Activated CD8-positive, alpha-beta memory T cell treated with anti-CD3 and anti-CD28 coated beads, Interleukin-2, amount 50 U/mL, for 4 hours (primary cell): ENCODE data around the gene TTC4.

Experiments used
- DNase-seq: peaks from one replicate; pipeline ENCODE4 v3.0.0-alpha.2; 2020

TTC4 gene

GRCh38 chr1:54706419-54706818, 9.2 kb upstream of the TTC4 start:
- no peak for DNase-seq

DNA sequence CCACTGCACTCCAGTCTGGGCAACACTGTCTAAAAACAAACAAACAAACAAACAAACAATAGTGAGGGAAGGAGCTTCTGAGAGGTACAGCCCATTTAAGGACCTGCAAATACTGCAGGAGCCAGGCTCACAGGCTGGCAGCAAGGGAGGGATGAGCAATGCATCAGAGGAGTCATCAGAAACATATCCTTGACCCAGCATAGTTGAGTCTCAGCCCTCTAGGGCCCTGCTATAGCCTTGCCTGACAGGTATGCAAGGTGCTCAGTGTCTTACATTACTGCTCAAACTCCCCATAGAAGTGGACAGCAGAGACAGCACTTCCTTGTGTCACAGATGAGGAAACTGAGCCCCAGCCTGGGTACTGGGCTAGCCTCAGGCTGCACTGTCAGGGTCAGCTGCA, 7.3 kb upstream of the TTC4 start:
- no peak for DNase-seq

- DNase-seq = no peak
These were observed 5.9 kb upstream of the TTC4 start for GRCh38 chr1:54709547-54710292.

DNA sequence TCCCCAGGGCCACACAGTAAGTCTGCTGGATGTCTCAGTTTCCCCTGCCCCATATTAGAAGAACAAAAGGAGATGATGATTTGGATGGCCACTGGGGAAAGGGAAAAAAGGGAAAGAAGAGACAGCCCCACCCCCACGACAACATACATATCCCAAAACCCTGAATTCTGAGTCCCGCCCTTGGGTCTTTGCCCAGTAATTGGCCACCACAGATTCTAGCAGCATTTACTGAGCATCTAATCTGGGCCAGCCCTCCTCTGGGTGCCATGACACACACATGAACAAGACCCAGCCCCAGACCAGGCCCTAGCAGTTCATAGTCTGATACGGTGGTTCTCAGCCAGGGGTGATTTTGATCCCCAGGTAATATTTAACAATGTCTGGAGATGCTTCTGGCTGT, 5.2 kb upstream of the TTC4 start:
- DNase-seq = no peak

GRCh38 chr1:54710841-54711240, 4.8 kb upstream of the TTC4 start:
- DNase-seq = no peak

DNA sequence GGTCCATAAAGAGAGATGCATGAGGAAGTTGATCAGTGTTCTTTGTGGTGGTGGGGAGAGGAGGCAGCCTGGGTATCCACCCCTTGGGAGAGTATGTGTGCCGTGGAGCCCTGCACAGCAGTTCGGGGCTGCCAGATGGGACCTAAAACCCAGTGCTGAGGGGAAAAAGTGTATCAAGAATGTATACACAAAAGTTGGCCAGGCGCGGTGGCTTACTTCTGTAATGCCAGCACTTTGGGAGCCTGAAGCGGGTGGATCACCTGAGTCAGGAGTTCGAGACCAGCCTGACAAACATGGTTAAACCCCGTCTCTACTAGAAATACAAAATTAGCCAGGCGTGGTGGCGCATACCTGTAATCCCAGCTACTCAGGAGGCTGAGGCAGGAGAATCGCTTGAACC, 4.1 kb upstream of the TTC4 start:
- DNase-seq = no peak

DNA sequence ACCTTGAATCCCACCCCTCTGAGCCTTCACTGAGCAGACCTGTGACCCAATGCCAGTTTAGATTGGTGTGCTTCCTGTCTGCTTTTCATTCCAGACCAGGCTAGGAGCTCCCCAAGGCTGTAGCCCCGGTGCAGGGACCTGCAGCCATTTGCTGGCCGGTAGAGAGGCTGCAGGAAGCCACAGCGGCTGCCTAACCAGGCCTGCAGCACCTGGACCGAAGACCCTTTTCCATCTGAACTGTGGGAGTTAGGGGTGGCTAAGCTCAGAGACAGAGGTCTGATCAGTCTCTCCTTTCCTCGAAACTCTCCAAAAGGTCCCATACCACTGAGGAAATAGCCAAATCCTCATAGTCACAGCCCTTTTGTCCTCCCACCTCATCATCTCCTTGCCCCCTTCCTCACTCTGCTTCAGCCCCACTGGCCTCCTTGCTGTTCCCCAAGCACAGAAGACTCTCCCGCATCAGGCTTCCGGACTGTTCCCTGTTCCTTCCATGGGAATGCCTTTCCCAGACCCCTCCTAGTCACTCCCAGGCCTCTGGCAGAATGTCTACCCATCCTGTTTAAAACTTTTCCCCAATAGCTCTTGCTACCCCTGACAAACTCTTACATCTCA, 674 bp upstream of the TTC4 start:
- DNase-seq = no peak

GRCh38 chr1:54716299-54717047, 812 bp downstream of the TTC4 start:
- no peak for DNase-seq

DNA sequence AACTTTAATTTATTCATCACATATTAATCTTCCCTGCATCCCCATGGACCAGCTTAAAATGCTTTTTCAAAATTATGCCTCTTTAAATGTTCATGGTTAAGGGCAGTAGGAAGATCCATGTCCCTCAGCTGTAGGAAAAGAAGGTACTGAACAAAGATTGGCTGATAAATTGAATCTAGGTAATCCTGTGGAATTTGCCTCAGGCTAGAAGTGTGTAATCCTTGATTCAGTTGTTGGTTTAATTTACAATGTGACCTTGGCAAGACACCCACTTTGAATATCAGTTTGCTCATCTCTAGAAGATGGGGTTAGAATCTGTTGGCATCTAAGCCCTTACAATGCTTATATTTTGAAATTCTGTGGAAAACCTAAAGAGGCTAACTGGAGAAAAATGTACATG, 6.1 kb downstream of the TTC4 start:
- DNase-seq = no peak

DNA sequence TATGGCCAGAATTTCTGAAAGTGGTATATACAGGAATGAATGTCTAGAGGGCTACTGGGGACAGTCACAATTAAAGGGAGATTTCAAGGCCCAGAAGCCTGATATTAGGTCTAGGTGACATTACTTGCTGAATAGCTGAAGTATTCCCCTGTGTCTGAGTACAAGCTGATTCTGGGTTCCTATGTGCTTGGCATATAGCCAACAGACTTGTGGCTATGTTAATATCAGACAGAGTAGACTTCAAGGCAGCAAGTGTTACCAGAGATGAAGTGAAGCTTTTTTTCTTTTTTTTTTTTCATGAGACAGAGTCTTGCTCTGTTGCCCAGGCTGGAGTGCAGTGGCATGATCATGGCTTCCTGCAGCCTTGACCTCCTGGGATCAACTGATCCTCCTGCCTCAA, 8.3 kb downstream of the TTC4 start:
- DNase-seq = no peak

- DNase-seq = no peak
These were observed 9.1 kb downstream of the TTC4 start for GRCh38 chr1:54724771-54725170.

- no peak for DNase-seq
These were observed 12.4 kb downstream of the TTC4 start for GRCh38 chr1:54728027-54728426.

- no peak for DNase-seq
These were observed 21.0 kb downstream of the TTC4 start for GRCh38 chr1:54736685-54737084.

DNA sequence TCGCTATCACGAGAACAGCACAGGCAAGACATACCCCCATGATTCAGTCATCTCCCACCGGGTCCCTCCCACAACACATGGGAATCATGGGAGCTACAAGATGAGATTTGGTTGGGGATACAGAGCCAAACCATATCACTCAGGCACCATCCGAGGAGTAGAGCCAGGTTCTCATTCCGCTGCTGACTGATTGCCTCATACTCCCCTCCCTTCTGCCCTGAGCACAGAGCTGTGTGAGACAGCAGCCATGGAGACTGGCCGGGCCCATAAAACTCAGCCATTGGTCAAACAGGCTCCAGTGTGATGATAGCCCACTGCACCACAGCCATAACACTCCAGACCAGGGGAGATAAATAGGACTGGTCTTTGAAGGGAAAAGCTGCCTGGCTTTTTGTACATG, 22.6 kb downstream of the TTC4 start:
- no peak for DNase-seq

GRCh38 chr1:54741531-54741930, 25.9 kb downstream of the TTC4 start:
- no peak for DNase-seq

GRCh38 chr1:54742282-54742681, 26.6 kb downstream of the TTC4 start:
- DNase-seq = no peak

DNA sequence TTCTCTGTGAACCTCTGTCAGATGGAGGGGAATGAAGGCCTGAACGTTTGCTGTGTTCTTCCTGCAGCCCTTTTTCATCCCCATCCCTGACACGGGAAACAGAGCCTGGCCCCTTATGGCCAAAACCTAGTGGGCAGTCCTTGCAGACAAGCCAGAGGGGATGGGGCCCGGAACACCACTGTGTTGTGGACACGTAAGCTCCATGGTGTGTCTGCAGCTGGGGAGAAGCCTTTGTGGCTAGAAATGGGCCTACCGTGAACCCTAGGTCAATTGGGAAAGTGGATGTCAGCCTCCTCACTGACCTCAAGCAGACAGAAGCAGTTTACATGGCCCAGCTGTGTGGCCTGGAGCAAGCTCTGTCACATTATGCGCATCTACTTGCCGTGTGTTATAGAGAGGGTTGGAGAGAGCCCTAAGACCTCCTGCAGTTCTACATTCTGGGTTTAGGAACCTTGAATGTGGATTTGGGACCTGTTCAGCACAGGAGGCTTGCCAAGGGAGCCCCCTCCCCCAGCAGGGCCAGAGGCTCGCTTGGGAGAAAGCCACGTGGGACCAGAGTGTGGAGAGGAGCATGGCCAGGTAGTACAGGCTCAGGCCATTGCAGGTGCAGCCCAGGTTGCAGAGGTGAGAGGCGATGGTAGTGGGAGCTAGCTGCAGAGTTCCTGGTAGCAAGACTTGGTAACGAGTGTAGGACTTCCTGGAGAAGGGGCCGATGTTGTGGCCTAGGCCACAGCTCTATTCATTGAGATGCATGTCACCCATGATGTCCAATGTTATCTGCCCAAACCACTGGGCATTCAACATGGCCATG, 28.0 kb downstream of the TTC4 start:
- no peak for DNase-seq

GRCh38 chr1:54744696-54745095, 29.0 kb downstream of the TTC4 start:
- DNase-seq = no peak

GRCh38 chr1:54745274-54745673, 29.6 kb downstream of the TTC4 start:
- no peak for DNase-seq

DNA sequence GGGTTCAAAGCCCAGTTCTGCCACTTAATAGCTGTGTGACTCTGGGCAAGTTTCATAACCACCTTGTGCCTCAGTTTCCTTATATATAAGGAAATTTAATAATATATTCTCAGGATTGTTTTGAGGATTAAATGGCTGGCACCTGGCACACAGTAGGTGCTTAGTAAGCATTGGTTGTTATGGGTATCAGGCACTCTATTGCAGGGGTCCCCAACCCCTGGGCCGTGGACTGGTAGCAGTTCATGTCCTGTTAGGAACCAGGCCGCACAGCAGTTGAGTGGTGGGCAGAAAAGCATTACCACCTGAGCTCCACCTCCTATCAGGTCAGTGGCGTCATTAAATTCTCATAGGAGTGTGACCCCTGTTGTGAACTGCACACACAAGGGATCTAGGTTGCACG, 30.2 kb downstream of the TTC4 start:
- no peak for DNase-seq

DNA sequence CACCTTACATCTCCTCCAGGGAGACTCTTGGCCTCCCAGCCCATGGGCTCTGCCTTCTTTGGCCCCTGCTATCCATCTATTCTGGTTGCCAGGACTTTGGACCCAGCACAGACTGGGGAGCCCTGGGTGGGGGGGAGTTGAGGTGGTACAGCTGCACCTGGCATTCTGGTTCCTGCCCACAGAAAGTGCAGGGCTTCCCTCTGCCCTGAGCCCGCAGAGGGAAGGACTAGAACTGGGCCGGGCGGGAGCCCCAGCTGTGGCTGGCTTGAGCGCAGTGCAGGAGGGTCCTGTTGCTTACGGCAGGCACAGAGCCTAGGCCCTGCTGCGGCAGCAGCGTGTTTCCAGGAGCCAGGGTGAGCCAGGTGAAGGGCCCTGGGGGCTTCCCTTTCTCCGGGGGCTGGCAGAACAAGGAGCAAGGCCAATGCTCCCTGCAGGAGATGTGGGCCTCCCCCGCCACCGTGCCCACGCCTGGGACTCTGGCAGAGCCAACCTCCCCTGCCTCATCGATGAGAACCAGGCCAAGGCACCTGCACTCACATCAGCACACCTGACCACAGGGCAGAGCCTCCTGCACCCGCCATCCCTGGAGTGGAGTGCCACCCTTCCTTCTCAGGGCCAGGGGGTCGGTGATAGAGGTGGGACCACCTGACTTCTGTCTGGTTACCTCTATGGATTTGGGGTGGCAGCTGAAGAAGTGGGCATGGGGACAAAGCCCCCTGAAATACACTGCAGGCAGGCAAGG, 32.6 kb downstream of the TTC4 start:
- no peak for DNase-seq

DNA sequence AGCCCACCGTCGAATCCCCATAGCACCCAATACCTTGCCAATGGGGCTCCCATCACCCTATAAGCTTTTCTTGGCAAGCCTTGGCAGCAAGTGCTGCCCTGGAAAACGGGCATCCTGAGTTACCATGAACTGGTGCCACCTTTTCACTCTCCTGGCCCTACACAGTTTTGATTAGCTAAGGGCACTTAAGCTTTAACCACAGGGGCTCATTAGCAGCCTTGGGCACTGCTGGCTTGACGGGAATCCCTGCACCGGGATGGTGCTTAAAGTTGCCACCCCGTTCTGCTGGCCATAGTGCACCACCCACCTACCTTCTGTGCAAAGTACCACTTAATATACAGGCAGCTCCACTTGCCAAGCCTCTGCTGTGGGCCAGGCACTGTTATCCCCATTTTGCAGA, 34.9 kb downstream of the TTC4 start:
- no peak for DNase-seq

GRCh38 chr1:54751426-54751825, 35.8 kb downstream of the TTC4 start:
- DNase-seq = no peak
